SK-N-SH treated with all-trans-retinoic acid at 6 μM for 48 hours (cell line): ENCODE results near the gene RNU1-2.
"Not testable (repeated sequence)": the region's sequence is repeated elsewhere in the genome, so short reads cannot be mapped to it uniquely, and the experiment has no call there.

Experiments used
- ATAC-seq: fragments of 200-7000 bp; cut with Tn5 transposase; 3 replicates; pipeline ENCODE4 v1.9.1; 2020; ENCODE audit warnings: mild to moderate bottlenecking, moderate library complexity
- ARNTL ChIP-seq: fragments of 450-650 bp; formaldehyde crosslinking; IDR thresholded peaks from 2 replicates; pipeline ENCODE4 v1.5.0; 2020; ENCODE audit warnings: low read depth, mild to moderate bottlenecking, moderate library complexity, borderline replicate concordance
- BACH2 ChIP-seq: fragments of 250-450 bp; sonication (Bioruptor Pico); IDR thresholded peaks from 2 replicates; pipeline ENCODE4 v1.9.0; 2021; ENCODE audit warnings: mild to moderate bottlenecking, borderline replicate concordance
- CSDC2 ChIP-seq: fragments of 250-450 bp; sonication (Bioruptor Pico); IDR thresholded peaks from 2 replicates; pipeline ENCODE4 v1.5.0; 2020; ENCODE audit warnings: mild to moderate bottlenecking, moderate library complexity
- CSRNP3 ChIP-seq: fragments of 250-450 bp; sonication (Bioruptor Pico); IDR thresholded peaks from 2 replicates; pipeline ENCODE4 v1.5.1; 2021; ENCODE audit warnings: mild to moderate bottlenecking, moderate library complexity
- OSR1 ChIP-seq: fragments of 250-450 bp; sonication (Bioruptor Pico); IDR thresholded peaks from 2 replicates; pipeline ENCODE4 v1.8.0; 2022; ENCODE audit warnings: moderate library complexity, mild to moderate bottlenecking, inconsistent platforms
- POU6F1 ChIP-seq: fragments of 250-450 bp; sonication (Bioruptor Pico); IDR thresholded peaks from 2 replicates; pipeline ENCODE4 v1.8.0; 2021; ENCODE audit warnings: low read depth, mild to moderate bottlenecking, moderate library complexity, borderline replicate concordance
- PPARA ChIP-seq: fragments of 250-450 bp; sonication (Bioruptor Pico); IDR thresholded peaks from 2 replicates; pipeline ENCODE4 v1.5.0; 2020; ENCODE audit warnings: mild to moderate bottlenecking, borderline replicate concordance
- RARB ChIP-seq: fragments of 250-450 bp; sonication (Bioruptor Pico); IDR thresholded peaks from 2 replicates; pipeline ENCODE4 v1.8.0; 2021; ENCODE audit warnings: mild to moderate bottlenecking, moderate library complexity
- SNAI2 ChIP-seq: fragments of 250-450 bp; sonication (Bioruptor Pico); IDR thresholded peaks from 2 replicates; pipeline ENCODE4 v1.5.0; 2020; ENCODE audit warnings: mild to moderate bottlenecking, moderate library complexity
- TOX ChIP-seq: fragments of 250-450 bp; sonication (Bioruptor Pico); IDR thresholded peaks from 2 replicates; pipeline ENCODE4 v1.8.0; 2021; ENCODE audit warnings: mild to moderate bottlenecking, moderate library complexity, borderline replicate concordance
- TSHZ2 ChIP-seq: fragments of 250-450 bp; sonication (Bioruptor Pico); IDR thresholded peaks from 2 replicates; pipeline ENCODE4 v1.5.0; 2020; ENCODE audit warnings: mild to moderate bottlenecking, moderate library complexity
- ZFP3 ChIP-seq: fragments of 250-450 bp; sonication (Bioruptor Pico); IDR thresholded peaks from 2 replicates; pipeline ENCODE4 v1.5.0; 2020; ENCODE audit warnings: mild to moderate bottlenecking, moderate library complexity
- ZFP30 ChIP-seq: fragments of 450-650 bp; formaldehyde crosslinking; IDR thresholded peaks from 2 replicates; pipeline ENCODE4 v1.5.0; 2022; ENCODE audit warnings: mild to moderate bottlenecking, moderate library complexity
- ZNF565 ChIP-seq: fragments of 450-650 bp; formaldehyde crosslinking; conservative IDR thresholded peaks from 2 replicates; pipeline ENCODE4 v1.5.0; 2020; ENCODE audit warnings: low read depth, mild to moderate bottlenecking, moderate library complexity
- TF ChIP-seq, protein P1 (sequence below): fragments of 250-450 bp; sonication (Bioruptor Pico); IDR thresholded peaks from 2 replicates; pipeline ENCODE4 v1.5.1; 2020; ENCODE audit warnings: low read depth, mild to moderate bottlenecking, moderate library complexity

RNU1-2 gene

DNA sequence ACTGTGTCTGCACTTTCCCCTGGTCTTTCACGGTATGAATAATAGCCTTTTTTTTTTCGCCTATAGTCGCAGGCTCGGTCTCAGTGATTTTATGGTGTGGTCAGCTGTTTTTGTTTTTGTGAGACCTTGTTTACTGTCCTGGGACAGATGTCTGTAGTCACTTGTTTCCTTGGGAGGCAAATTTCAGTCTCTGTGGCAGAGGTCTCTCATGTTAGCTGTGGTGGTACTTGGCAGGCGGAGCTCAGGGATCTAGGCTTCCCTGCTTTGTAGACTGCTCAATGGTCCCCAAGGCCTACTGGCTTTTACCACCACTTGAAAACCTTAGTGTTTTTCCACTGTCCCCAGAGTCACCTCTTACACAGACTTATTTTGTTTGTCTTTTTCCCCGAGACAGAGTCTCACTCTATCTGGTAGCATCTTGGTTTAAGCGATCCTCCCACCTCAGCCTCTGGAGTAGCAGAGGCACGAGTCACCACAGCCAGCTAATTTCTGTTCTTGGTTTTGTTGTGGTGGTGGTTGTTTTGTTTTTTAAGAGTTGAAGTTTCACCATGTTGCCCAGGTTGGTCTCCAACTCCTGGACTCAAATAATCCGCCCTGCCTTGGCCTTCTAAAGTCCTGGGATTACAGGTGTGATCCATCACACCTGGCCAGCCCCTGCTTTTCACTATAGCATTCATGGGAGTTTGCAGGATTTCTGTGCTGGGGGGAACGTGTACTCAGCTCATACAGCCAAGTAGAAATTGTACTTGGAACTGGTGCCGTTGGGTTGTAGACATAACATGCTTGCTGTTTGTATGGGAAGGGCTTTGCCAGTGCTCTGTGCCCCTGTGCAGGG lies 10.3 kb downstream of the RNU1-2 start:
- TF ChIP-seq ZFP3 (CRISPR knock-in tag) (no peak), TOX (CRISPR knock-in tag) (no peak), CSRNP3 (CRISPR knock-in tag) (no peak), TSHZ2 (CRISPR knock-in tag) (no peak)
- ATAC-seq: no peak

GRCh38 chr1:16906873-16907272 lies 11.1 kb downstream of the RNU1-2 start:
- no peak for TF ChIP-seq PPARA (CRISPR knock-in tag)
- no peak for TF ChIP-seq SNAI2 (CRISPR knock-in tag)
- no peak for TF ChIP-seq ZFP30 (CRISPR knock-in tag)
- no peak for TF ChIP-seq CSRNP3 (CRISPR knock-in tag)
- no peak for TF ChIP-seq TOX (CRISPR knock-in tag)
- TF ChIP-seq POU6F1 (CRISPR knock-in tag): no peak
- no peak for TF ChIP-seq ZNF565 (CRISPR knock-in tag)
- ATAC-seq: no peak

GRCh38 chr1:16907870-16908758 lies 12.3 kb downstream of the RNU1-2 start:
- ATAC-seq: no peak
- TF ChIP-seq ARNTL (CRISPR knock-in tag) (no peak), ZFP3 (CRISPR knock-in tag) (no peak), BACH2 (CRISPR knock-in tag) (no peak), OSR1 (CRISPR knock-in tag) (no peak), ZNF565 (CRISPR knock-in tag) (no peak), RARB (no peak), CSDC2 (CRISPR knock-in tag) (no peak)
- TF ChIP-seq, protein P1, sequence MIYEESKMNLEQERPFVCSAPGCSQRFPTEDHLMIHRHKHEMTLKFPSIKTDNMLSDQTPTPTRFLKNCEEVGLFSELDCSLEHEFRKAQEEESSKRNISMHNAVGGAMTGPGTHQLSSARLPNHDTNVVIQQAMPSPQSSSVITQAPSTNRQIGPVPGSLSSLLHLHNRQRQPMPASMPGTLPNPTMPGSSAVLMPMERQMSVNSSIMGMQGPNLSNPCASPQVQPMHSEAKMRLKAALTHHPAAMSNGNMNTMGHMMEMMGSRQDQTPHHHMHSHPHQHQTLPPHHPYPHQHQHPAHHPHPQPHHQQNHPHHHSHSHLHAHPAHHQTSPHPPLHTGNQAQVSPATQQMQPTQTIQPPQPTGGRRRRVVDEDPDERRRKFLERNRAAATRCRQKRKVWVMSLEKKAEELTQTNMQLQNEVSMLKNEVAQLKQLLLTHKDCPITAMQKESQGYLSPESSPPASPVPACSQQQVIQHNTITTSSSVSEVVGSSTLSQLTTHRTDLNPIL (CRISPR knock-in tag): no peak

GRCh38 chr1:16911851-16912721 lies 16.3 kb downstream of the RNU1-2 start:
- not testable (repeated sequence) for ATAC-seq

- not testable (repeated sequence) for ATAC-seq
Measured at GRCh38 chr1:16912742-16913141, 17.0 kb downstream of the RNU1-2 start.
